ENCODE data around the gene TOMM7.
"Not testable (repeated sequence)": the region's sequence is repeated elsewhere in the genome, so short reads cannot be mapped to it uniquely, and the experiment has no call there.

GRCh38 chr7:22850394-22850793 lies 27.7 kb upstream of the TOMM7 start:
- TF ChIP-seq CTCF (conservative IDR thresholded peaks at IDR 0.05); EZH2 (IDR thresholded peaks at IDR 0.05; ENCODE audit: low read depth): not testable (repeated sequence)

All from PC-9 (cell line).